SK-N-MC (cell line): ENCODE measurements around the gene TNRC6C.

ENCODE experiments used
- EZH2 ChIP-seq: fragments of 200-600 bp; sonication (generic); IDR thresholded peaks from one replicate; pipeline ENCODE4 v1.6.1; 2017; ENCODE audit warnings: antibody characterized with exemption
- FOXP2 ChIP-seq: optimal IDR thresholded peaks from 2 replicates; pipeline ENCODE3; 2011; ENCODE audit warnings: mild to moderate bottlenecking, moderate library complexity; ENCODE audit not compliant: insufficient read depth; ENCODE audit errors: extremely low read length, control extremely low read depth
- POLR2AphosphoS5 ChIP-seq: IDR thresholded peaks from 2 replicates; pipeline ENCODE4 v1.6.1; 2012; ENCODE audit warnings: mild to moderate bottlenecking, low read depth, low read length, borderline replicate concordance

DNA sequence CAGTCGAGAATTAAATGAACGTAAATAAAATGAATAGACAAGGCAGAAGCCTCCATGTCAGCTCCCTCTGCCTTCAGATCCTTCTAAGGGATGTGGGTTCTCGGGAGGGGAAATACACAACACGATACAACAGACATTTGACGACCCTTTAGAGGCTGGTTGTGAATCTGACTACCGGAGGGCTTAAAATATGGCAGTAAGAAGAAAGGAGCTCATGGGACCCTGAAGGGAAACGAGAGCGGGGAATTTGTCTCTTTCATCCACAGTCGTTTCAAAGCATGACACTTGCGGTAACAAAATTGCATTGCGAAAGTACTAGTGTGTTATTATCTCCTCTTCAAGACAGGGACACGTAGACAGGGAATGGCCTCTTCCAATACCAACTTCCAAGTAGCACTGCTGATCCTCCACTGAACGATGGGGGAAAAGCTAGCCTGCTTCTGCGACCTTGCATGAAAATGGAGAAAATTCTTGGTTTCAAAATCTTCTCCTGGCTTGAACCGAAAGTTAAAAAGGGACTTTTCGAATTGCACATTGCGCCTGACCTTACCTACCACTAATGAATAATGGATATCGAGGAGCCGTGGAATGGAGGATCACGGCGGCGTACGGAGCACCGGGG is 1.2 kb upstream of the TNRC6C start:
- TF ChIP-seq EZH2 = no peak
- TF ChIP-seq POLR2AphosphoS5 = no peak
- no peak for TF ChIP-seq FOXP2
